ENCODE data around the gene SPHK1.

Gene SPHK1

DNA sequence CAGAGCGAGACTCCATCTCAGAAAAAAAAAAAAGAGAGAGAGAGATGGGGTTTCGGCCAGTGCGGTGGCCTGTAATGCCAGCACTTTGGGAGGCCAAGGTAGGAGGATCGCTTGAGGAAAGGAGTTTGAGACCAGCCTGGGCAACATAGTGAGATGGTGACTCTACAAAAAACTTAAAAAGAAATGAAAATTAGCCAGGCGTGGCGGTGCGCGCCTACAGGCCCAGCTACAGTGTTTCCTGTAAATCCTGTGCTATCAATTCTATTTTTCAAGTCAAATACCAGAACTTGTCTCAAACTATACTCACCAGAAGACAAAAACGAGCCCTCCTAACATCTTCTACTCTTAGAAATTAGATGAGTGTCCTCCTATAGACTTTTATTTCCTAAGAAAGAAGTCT is 49.3 kb downstream of the SPHK1 start:
- DNase-seq (ENCODE audit: low read depth): no peak

DNA sequence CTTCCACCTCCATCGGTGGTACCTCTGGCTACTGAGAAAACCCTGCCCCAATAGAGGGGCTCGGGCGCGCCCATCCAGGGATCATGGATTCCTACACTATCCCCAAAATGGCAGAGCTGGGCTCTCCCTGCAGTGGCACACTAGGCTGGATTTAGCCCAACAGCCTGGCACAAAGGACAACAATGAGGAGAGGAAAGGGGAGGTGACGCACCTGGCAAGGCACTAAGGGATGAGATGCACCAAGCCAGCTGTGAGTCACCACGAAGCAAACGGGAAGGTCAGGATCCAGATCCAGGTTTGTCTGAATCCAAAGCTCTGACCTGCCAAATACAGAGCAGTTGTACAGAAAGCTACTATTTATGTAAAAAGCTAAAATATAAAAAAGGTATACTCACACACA is 50.5 kb downstream of the SPHK1 start:
- DNase-seq (ENCODE audit: low read depth): no peak

- DNase-seq (ENCODE audit: low read depth): no peak
These were observed 51.3 kb downstream of the SPHK1 start for GRCh38 chr17:76435751-76436150.
